GM13976 (cell line): ENCODE measurements around the gene CP.

Source experiments
- DNase-seq: peaks from one replicate; pipeline ENCODE4 v3.0.0; 2012; ENCODE audit warnings: low spot score
- in situ Hi-C: fragments of 300-500 bp; cut with MboI; formaldehyde crosslinking; loops from one replicate; pipeline ENCODE4 v1.12.0; 2022; ENCODE audit warnings: low sequenced_read_pairs, mixed read lengths, inconsistent platforms; ENCODE audit not compliant: unreplicated experiment
- TF ChIP-seq, protein P1 (sequence below): IDR thresholded peaks from 2 replicates; pipeline ENCODE4 v1.5.1; 2012; ENCODE audit warnings: borderline replicate concordance, mild to moderate bottlenecking; ENCODE audit not compliant: insufficient read depth; ENCODE audit errors: extremely low read depth, missing control alignments, control extremely low read depth

Gene CP

DNA sequence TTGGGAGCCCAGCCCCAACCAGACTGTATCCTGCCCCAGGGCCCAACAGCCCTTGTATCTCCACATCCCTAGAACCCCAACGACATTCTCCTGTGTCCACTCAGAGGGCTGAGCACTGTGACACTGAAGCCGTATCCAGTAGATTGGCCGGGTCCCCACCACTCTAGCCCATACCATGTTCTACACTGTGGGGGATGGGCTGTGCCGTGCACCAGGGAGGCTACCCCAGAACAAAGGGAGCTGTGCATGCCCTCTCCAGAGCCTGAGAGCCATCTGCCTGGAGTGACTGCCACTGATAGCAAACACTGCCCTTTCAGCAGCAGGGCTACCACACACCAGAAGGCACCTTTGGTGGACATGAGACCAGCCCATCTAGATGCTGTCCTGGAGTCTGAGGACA is 37.1 kb upstream of the CP start:
- in situ Hi-C loops, result loop anchor here (25.0 kb wide), 1 partner anchor 396 kb away; the partner anchor contains the start of gene CPA3
- TF ChIP-seq, protein P1, sequence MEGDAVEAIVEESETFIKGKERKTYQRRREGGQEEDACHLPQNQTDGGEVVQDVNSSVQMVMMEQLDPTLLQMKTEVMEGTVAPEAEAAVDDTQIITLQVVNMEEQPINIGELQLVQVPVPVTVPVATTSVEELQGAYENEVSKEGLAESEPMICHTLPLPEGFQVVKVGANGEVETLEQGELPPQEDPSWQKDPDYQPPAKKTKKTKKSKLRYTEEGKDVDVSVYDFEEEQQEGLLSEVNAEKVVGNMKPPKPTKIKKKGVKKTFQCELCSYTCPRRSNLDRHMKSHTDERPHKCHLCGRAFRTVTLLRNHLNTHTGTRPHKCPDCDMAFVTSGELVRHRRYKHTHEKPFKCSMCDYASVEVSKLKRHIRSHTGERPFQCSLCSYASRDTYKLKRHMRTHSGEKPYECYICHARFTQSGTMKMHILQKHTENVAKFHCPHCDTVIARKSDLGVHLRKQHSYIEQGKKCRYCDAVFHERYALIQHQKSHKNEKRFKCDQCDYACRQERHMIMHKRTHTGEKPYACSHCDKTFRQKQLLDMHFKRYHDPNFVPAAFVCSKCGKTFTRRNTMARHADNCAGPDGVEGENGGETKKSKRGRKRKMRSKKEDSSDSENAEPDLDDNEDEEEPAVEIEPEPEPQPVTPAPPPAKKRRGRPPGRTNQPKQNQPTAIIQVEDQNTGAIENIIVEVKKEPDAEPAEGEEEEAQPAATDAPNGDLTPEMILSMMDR, result no peak

DNA sequence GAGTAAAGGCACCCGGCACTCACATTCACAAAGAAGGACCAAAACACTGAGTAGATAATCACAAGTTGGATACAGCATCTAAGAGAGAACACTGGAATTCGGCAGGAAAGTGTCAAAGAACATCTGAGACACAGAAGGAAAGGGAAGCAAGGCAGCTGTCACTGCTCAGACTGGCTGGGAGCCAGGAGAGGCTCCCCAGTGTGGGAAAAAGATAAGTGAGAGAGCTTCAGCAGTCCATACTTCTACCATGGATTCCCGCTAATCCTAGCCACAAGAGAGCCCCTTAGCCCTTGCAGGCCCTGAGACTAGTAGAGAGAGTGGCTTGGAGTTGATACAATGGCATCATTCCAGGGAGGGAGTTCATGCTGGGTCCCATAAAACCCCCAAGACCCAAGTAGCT is 36.7 kb upstream of the CP start:
- TF ChIP-seq, protein P1, result no peak
- in situ Hi-C loops, result loop anchor here (25.0 kb wide), 1 partner anchor 396 kb away; the partner anchor contains the start of gene CPA3
- no peak for DNase-seq

More for the DNA sequence above, 37.1 kb upstream of the CP start:
- DNase-seq, result no peak

DNA sequence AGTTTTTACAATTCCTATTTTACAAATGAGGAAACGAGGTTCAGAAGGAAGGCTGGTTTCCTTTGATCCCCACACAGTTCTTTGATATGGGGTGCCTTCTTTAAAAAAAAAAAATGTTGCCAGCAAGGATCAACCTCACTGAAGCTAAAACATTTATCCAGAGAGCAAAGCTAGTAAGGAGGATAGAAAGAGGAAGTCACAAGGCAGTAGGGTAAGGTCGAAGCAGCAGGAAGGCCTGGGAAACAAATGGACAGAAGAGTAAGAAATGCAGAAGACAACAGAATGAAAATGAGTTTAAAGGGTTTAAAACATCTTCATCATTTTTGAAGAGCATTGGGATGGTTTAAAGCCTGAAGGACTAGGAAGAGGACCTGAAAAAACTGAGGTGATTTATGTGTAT is 30.6 kb upstream of the CP start:
- DNase-seq, result no peak
- TF ChIP-seq, protein P1, result no peak
- in situ Hi-C loops, result loop anchor here (25.0 kb wide), 1 partner anchor 390 kb away; the partner anchor contains the start of gene CPA3

DNA sequence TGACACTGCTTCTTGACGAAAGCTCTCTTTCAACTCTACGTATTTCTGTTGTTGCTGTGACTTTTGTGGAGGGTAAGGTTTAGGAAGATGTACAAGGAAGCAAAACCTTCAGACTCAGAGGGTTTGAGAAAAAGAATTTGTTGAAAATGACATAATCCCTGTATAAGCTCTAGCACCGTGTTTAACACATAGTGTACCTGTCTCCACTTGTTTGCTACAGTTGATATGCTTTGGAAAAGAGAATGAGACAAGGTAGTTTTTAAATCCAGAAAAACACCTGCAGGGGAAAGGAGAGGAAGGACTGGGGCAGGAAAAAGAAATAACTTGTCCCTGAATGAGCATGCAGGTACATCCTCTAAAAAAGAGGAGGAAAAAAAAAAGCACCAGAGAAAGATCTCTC is 29.6 kb upstream of the CP start:
- in situ Hi-C loops, result loop anchor here (25.0 kb wide), 1 partner anchor 389 kb away; the partner anchor contains the start of gene CPA3
- TF ChIP-seq, protein P1, result no peak
- no peak for DNase-seq

DNA sequence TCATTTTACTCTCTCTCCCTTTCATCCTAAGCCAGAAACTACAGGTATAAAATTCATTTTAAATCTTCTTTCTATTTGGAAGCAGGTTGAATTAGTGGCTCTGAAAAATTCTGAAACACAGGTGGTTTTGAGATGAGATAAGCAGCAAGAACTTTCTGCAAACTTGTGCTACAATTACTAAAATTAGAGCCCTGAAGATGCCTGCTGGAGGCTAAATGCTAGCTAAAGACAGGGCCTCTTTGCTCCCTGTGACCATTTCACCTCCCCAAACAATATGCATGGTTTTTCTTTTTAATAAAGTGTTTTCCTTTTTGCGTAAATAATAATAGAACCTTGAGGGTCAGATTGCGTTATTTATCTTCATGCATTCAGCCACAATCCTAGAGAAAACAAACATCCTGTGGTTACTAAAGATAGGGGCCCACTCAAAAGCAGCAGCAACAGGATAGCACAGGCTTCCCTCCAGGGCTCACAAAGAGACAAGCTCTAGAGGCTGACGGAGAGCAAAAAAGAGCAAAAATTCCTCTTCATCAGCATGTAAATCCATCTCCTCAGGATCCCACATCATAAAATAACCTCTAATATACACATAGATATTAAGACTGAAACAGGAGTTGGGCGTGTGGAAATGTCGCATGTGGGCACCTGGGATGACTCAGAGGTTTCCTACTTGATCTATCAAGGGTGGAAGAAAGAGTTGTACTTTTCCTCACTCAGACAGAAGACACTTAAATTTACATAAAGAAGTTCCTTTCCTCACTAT is 26.5 kb upstream of the CP start:
- DNase-seq, result no peak
- in situ Hi-C loops, result no loop called here
- TF ChIP-seq, protein P1, result no peak

DNA sequence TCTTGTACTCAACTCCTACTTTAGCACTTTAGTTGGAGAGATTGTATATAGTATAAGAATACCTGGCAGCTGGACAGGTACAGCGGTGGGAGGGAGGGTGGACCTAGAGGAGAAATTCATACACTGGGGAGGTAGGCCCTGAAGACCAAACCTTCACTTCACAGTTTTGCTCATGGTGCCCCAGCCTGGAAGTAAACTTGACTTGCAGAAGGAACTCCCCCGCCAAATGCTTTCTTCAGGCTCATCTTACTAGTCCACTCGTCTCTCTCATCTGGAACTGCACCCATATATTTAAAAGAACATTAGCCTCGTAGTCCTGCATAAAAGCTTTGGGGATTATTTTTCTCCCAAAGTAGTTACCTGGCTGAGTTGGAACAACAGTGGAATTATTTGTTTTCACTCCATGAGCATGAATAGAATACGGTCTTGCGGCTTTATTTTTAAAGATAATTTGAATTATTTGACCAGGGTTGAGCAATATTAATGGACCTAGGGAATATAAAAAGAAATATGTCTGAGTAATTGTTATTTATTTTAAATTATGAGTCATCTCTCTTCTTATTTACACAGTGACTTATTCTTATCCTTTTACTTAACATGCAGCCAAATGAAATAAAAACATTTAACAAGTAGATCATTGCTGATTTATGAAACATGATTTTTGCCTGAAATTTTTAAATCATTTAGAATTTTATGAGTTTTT is 25.5 kb upstream of the CP start:
- TF ChIP-seq, protein P1, result no peak
- in situ Hi-C loops, result no loop called here
- DNase-seq, result no peak
